ENCODE results near the gene SMARCE1. TPM values are rescaled to one million over a fixed set of nuclear protein-coding genes. Genes with fewer than 3 reads are reported as not detected.

SMARCE1 gene
- total and polyA plus RNA-seq, 8 donors: 27.5 to 125 (median 86.3) TPM

GRCh38 chr17:40607641-40608040 lies 40.0 kb downstream of the SMARCE1 start:
- intact Hi-C loops (cut with DNase I; ENCODE audit: low total_unique reads): no loop called here
- Histone ChIP-seq H3K27ac (no peak overlapping the region), H3K9me3 (no peaks in the 10 kb centered on the region), H3K4me3 (no peak overlapping the region), H3K36me3 (no peaks in the 10 kb centered on the region), H3K4me1 (peaks cover 0 to 8% (median 4%) of the 10 kb centered on the region in 4 donors), H3K27me3 (no peaks in the 10 kb centered on the region)
- TF ChIP-seq CTCF (IDR thresholded peaks at IDR 0.05) (no peak), EP300 (IDR thresholded peaks at IDR 0.05) (no peak), POLR2AphosphoS5 (IDR thresholded peaks at IDR 0.05) (no peak), POLR2A (IDR thresholded peaks at IDR 0.05) (no peak)
- DNase-seq: peak in 1 of 2 donors; percentile 40
- WGBS, 5 donors: 56 to 75% (median 70%) methylated on average over 5 of the region's 5 CpGs

- 44 to 70% (median 64%) methylated on average over 10 of the region's 10 CpGs for WGBS, 5 donors
- intact Hi-C loops (cut with DNase I; ENCODE audit: low total_unique reads): no loop called here
- H3K27me3 ChIP-seq: no peaks in the 10 kb centered on the region
- no peak for TF ChIP-seq CTCF (IDR thresholded peaks at IDR 0.05)
- TF ChIP-seq POLR2A (IDR thresholded peaks at IDR 0.05): no peak
- TF ChIP-seq EP300 (IDR thresholded peaks at IDR 0.05): no peak
- no peak for TF ChIP-seq POLR2AphosphoS5 (IDR thresholded peaks at IDR 0.05)
- H3K4me3 ChIP-seq: no peak overlapping the region
- H3K9me3 ChIP-seq: no peaks in the 10 kb centered on the region
- peak overlapping the region in 2 of 5 donors; percentile 42 to 45 for H3K27ac ChIP-seq
- no peaks in the 10 kb centered on the region for H3K36me3 ChIP-seq
- no peak for DNase-seq
- H3K4me1 ChIP-seq: peaks cover 0 to 14% (median 4%) of the 10 kb centered on the region in 4 donors
Measured at GRCh38 chr17:40606548-40607353, 40.9 kb downstream of the SMARCE1 start.

- Histone ChIP-seq H3K4me1 (peaks cover 0 to 14% (median 4%) of the 10 kb centered on the region in 4 donors), H3K27ac (no peak overlapping the region), H3K4me3 (no peak overlapping the region), H3K27me3 (no peaks in the 10 kb centered on the region), H3K9me3 (no peaks in the 10 kb centered on the region), H3K36me3 (no peaks in the 10 kb centered on the region)
- no peak for DNase-seq
- WGBS, 5 donors: 78 to 89% (median 85%) methylated on average over 5 to 6 of the region's 6 CpGs
- TF ChIP-seq POLR2A (IDR thresholded peaks at IDR 0.05) (no peak), EP300 (IDR thresholded peaks at IDR 0.05) (no peak), POLR2AphosphoS5 (IDR thresholded peaks at IDR 0.05) (no peak), CTCF (IDR thresholded peaks at IDR 0.05) (no peak)
- intact Hi-C loops (cut with DNase I; ENCODE audit: low total_unique reads): no loop called here
Measured at GRCh38 chr17:40605306-40605705, 42.3 kb downstream of the SMARCE1 start.

- Histone ChIP-seq H3K27me3 (no peaks in the 10 kb centered on the region), H3K4me1 (peaks cover 0 to 14% (median 4%) of the 10 kb centered on the region in 4 donors), H3K36me3 (no peaks in the 10 kb centered on the region), H3K9me3 (no peaks in the 10 kb centered on the region), H3K4me3 (no peak overlapping the region), H3K27ac (no peak overlapping the region)
- TF ChIP-seq EP300 (IDR thresholded peaks at IDR 0.05) (no peak), CTCF (IDR thresholded peaks at IDR 0.05) (no peak), POLR2A (IDR thresholded peaks at IDR 0.05) (no peak), POLR2AphosphoS5 (IDR thresholded peaks at IDR 0.05) (no peak)
- WGBS, 5 donors: 82 to 91% (median 83%) methylated on average over 8 of the region's 8 CpGs
- DNase-seq: no peak
- intact Hi-C loops (cut with DNase I; ENCODE audit: low total_unique reads): no loop called here
Measured at GRCh38 chr17:40604327-40605080, 43.1 kb downstream of the SMARCE1 start.

Measured in stomach (tissue), 9 donors.